ENCODE data around the gene SLC4A4.

The SLC4A4 gene

GRCh38 chr4:71498625-71499024 is 159.8 kb downstream of the SLC4A4 start:
- no peak for TF ChIP-seq CTCF (IDR thresholded peaks at IDR 0.05; ENCODE audit: low read length, missing control alignments)
- H3K4me3 ChIP-seq (replicated peaks; ENCODE audit: low read depth, low read length), result no peak overlapping the region
- DNase-seq (ENCODE audit: low read depth), result no peak

GRCh38 chr4:71501992-71502391 is 163.2 kb downstream of the SLC4A4 start:
- DNase-seq (ENCODE audit: low read depth), result no peak
- H3K4me3 ChIP-seq (replicated peaks; ENCODE audit: low read depth, low read length), result no peak overlapping the region
- no peak for TF ChIP-seq CTCF (IDR thresholded peaks at IDR 0.05; ENCODE audit: low read length, missing control alignments)

- no peak for DNase-seq (ENCODE audit: low read depth)
- H3K4me3 ChIP-seq (replicated peaks; ENCODE audit: low read depth, low read length), result no peak overlapping the region
- TF ChIP-seq CTCF (IDR thresholded peaks at IDR 0.05; ENCODE audit: low read length, missing control alignments), result no peak
Measured at GRCh38 chr4:71518283-71518989, 179.6 kb downstream of the SLC4A4 start.

GRCh38 chr4:71520308-71520707 is 181.5 kb downstream of the SLC4A4 start:
- TF ChIP-seq CTCF (IDR thresholded peaks at IDR 0.05; ENCODE audit: low read length, missing control alignments), result no peak
- DNase-seq (ENCODE audit: low read depth), result no peak
- H3K4me3 ChIP-seq (replicated peaks; ENCODE audit: low read depth, low read length), result no peak overlapping the region

GRCh38 chr4:71520850-71521249 is 182.0 kb downstream of the SLC4A4 start:
- H3K4me3 ChIP-seq (replicated peaks; ENCODE audit: low read depth, low read length), result no peak overlapping the region
- TF ChIP-seq CTCF (IDR thresholded peaks at IDR 0.05; ENCODE audit: low read length, missing control alignments), result no peak
- DNase-seq (ENCODE audit: low read depth), result no peak

- DNase-seq (ENCODE audit: low read depth), result no peak
- no peak overlapping the region for H3K4me3 ChIP-seq (replicated peaks; ENCODE audit: low read depth, low read length)
- no peak for TF ChIP-seq CTCF (IDR thresholded peaks at IDR 0.05; ENCODE audit: low read length, missing control alignments)
Measured at GRCh38 chr4:71524756-71525155, 185.9 kb downstream of the SLC4A4 start.
